Mucosa of descending colon (tissue), 3 donors: ENCODE measurements around the gene PRKCZ. TPM values are rescaled to one million over a fixed set of nuclear protein-coding genes. Genes with fewer than 3 reads are reported as not detected.
A peak's percentile ranks its signal among the peaks of the same experiment; 100 is the strongest.

Experiments used
- ATAC-seq: fragments of 200-7000 bp; cut with Tn5 transposase; one replicate; pipeline ENCODE4 v1.9.1; 2020; ENCODE audit warnings: mild to moderate bottlenecking, moderate library complexity
- DNase-seq, 3 donors: peaks; one replicate each; pipeline ENCODE4 v3.0.0-alpha.2; 2020
- H3K36me3 ChIP-seq: fragments of 200-600 bp; one replicate; pipeline ENCODE4 v1.8.0; 2021; ENCODE audit warnings: low read depth, mild to moderate bottlenecking
- H3K4me1 ChIP-seq: fragments of 200-600 bp; one replicate; pipeline ENCODE4 v1.8.0; 2021; ENCODE audit warnings: low read depth, mild to moderate bottlenecking
- H3K4me3 ChIP-seq: fragments of 200-600 bp; one replicate; pipeline ENCODE4 v1.8.0; 2021; ENCODE audit warnings: mild to moderate bottlenecking
- H3K9me3 ChIP-seq: fragments of 200-600 bp; one replicate; pipeline ENCODE4 v1.8.0; 2021; ENCODE audit warnings: mild to moderate bottlenecking
- CTCF ChIP-seq: fragments of 200-600 bp; IDR thresholded peaks from one replicate; pipeline ENCODE4 v1.8.0; 2022; ENCODE audit warnings: antibody characterized with exemption, mild to moderate bottlenecking
- intact Hi-C, 2 donors: fragments of 100-400 bp; cut with DNase I in 1 of 2; cut with micrococcal nuclease in 1 of 2; formaldehyde crosslinking; loops; one replicate each; pipeline versions ENCODE4 v1.11.0 to v1.11.1; 2022; cut with DNase I, micrococcal nuclease
- total RNA-seq, 3 donors: library from RNA; stranded (reverse); fragmentation: NEBNext Ultra II Directional in 2 of 3; extraction: Animal tissue kit (Norgen Biotek cat#: 25700) in 2 of 3; gene quantifications; one replicate each; pipeline versions ENCODE4 v1.2.1 to v1.2.4, GENCODE V29; 2021 to 2023
- donor health status: DM: no; HTN: no; CAD: no; lungs with moderate emphysema.
- donor health status: DM: no; HTN: no; CAD: no.
- donor health status: DM: no; HTN: yes; CAD: no.

Gene PRKCZ
- total RNA-seq, 3 donors from 2014 or later = 38.9 to 80.2 (median 53.7) TPM

DNA sequence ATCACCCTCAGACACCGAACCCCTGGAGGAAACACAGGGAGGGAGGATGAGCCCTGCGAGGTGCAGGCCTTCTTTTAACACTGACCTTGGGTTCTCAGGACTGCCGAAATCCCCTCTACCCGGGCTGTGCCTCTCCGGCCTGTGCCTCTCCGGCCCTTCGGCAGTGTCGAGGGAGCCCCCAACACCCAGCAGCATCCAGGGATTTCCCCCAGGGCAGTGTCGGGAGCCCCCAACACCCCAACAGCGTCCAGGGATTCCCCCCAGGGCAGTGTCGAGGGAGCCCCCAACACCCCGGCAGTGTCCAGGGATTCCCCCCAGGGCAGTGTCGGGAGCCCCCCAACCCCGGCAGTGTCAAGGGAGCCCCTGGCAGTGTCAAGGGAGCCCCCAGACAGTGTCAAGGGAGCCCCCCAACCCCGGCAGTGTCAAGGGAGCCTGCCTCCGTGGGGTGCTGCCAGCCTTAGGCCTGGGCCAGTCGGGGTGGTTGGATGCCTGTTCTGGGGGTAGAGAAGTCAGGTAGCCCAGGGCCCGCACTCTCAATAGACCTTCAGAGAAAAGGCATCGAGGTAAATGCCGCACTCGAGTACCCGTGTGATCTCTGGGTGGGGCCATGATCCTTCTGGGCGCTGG, 57.5 kb downstream of the PRKCZ start:
- TF ChIP-seq CTCF = no peak
- intact Hi-C loops = no loop called here
- H3K4me3 ChIP-seq = no peak overlapping the region
- no peak for ATAC-seq
- H3K9me3 ChIP-seq = no peaks in the 10 kb centered on the region
- peak in 1 of 3 donors; percentile 14 for DNase-seq
- no peaks in the 10 kb centered on the region for H3K36me3 ChIP-seq
- peaks cover 7% of the 10 kb centered on the region for H3K4me1 ChIP-seq

GRCh38 chr1:2108213-2108876, 58.1 kb downstream of the PRKCZ start:
- no peaks in the 10 kb centered on the region for H3K9me3 ChIP-seq
- ATAC-seq (no peak), DNase-seq (peak in 1 of 3 donors; percentile 21)
- H3K4me3 ChIP-seq = no peak overlapping the region
- intact Hi-C loops = no loop called here
- peaks cover 7% of the 10 kb centered on the region for H3K4me1 ChIP-seq
- no peaks in the 10 kb centered on the region for H3K36me3 ChIP-seq
- no peak for TF ChIP-seq CTCF

GRCh38 chr1:2108877-2109580, 58.8 kb downstream of the PRKCZ start:
- no peak for ATAC-seq
- DNase-seq = peak in 1 of 3 donors; percentile 16
- no peaks in the 10 kb centered on the region for H3K36me3 ChIP-seq
- intact Hi-C loops = no loop called here
- no peak for TF ChIP-seq CTCF
- H3K4me3 ChIP-seq = no peak overlapping the region
- H3K4me1 ChIP-seq = peaks cover 6% of the 10 kb centered on the region
- H3K9me3 ChIP-seq = no peaks in the 10 kb centered on the region

DNA sequence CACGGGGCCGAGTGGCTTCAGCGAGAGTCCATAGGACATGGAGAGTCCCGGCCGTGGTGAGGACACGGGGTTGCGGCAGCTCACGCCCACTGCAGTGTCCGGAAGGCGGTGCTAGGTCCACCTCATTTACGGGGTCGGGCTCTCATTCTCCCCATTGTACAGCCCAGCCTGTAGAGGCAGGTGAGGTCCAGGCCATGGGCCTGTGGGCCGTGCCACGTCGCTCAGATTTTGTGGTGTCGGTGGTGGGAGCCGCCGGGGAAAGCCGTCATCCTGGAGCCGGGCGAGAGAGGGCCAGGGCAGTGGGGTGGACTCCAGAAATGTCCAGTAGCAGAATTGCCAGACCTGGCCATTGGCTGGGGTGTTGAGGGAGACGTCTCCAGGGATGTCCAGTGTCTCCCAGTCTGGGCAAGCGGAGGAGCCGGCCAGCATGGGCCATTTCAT, 59.4 kb downstream of the PRKCZ start:
- H3K36me3 ChIP-seq = no peaks in the 10 kb centered on the region
- DNase-seq = peak in 1 of 3 donors; percentile 11
- H3K4me3 ChIP-seq = no peak overlapping the region
- peaks cover under 1% of the 10 kb centered on the region for H3K4me1 ChIP-seq
- no peak for TF ChIP-seq CTCF
- H3K9me3 ChIP-seq = no peaks in the 10 kb centered on the region
- no peak for ATAC-seq
- intact Hi-C loops = no loop called here

GRCh38 chr1:2110191-2110737, 60.1 kb downstream of the PRKCZ start:
- ATAC-seq (no peak), DNase-seq (peak in 1 of 3 donors; percentile 1)
- intact Hi-C loops = no loop called here
- no peaks in the 10 kb centered on the region for H3K4me1 ChIP-seq
- no peaks in the 10 kb centered on the region for H3K36me3 ChIP-seq
- no peak for TF ChIP-seq CTCF
- H3K9me3 ChIP-seq = no peaks in the 10 kb centered on the region
- no peak overlapping the region for H3K4me3 ChIP-seq
